HG02973 (cell line): ENCODE data around the gene SCAI.
"Not testable (repeated sequence)": the region's sequence is repeated elsewhere in the genome, so short reads cannot be mapped to it uniquely, and the experiment has no call there.

Experiments used
- ATAC-seq: cut with Tn5 transposase; IDR thresholded peaks from one replicate; pipeline ENCODE4 v1.9.1; 2021; ENCODE audit warnings: moderate library complexity; ENCODE audit not compliant: unreplicated experiment

The SCAI gene

GRCh38 chr9:125150349-125151245 is 7.3 kb upstream of the SCAI start:
- ATAC-seq: no peak

GRCh38 chr9:125147401-125147951 is 4.1 kb upstream of the SCAI start:
- no peak for ATAC-seq

- no peak for ATAC-seq
These were observed 2.9 kb upstream of the SCAI start for GRCh38 chr9:125146247-125146646.

- no peak for ATAC-seq
These were observed 2.1 kb upstream of the SCAI start for GRCh38 chr9:125145425-125145824.

- ATAC-seq: no peak
These were observed 560 bp downstream of the SCAI start for GRCh38 chr9:125142560-125143376.

GRCh38 chr9:125141751-125142150 is 1.6 kb downstream of the SCAI start:
- ATAC-seq: no peak

GRCh38 chr9:125141251-125141650 is 2.1 kb downstream of the SCAI start:
- no peak for ATAC-seq

- ATAC-seq: no peak
These were observed 2.8 kb downstream of the SCAI start for GRCh38 chr9:125140576-125140975.

GRCh38 chr9:125137200-125137599 is 6.1 kb downstream of the SCAI start:
- no peak for ATAC-seq

GRCh38 chr9:125134976-125135375 is 8.4 kb downstream of the SCAI start:
- no peak for ATAC-seq

- no peak for ATAC-seq
These were observed 9.7 kb downstream of the SCAI start for GRCh38 chr9:125133403-125134329.

- ATAC-seq: no peak
These were observed 11.6 kb downstream of the SCAI start for GRCh38 chr9:125131778-125132177.

GRCh38 chr9:125126019-125126746 is 17.1 kb downstream of the SCAI start:
- peak; percentile 91 for ATAC-seq

GRCh38 chr9:125125523-125125922 is 17.8 kb downstream of the SCAI start:
- ATAC-seq: no peak

GRCh38 chr9:125121146-125121545 is 22.2 kb downstream of the SCAI start:
- ATAC-seq: no peak

- no peak for ATAC-seq
These were observed 23.6 kb downstream of the SCAI start for GRCh38 chr9:125119643-125120286.

- ATAC-seq: not testable (repeated sequence)
These were observed 24.6 kb downstream of the SCAI start for GRCh38 chr9:125118696-125119095.

- ATAC-seq: not testable (repeated sequence)
These were observed 28.8 kb downstream of the SCAI start for GRCh38 chr9:125114503-125114902.

- ATAC-seq: no peak
These were observed 32.9 kb downstream of the SCAI start for GRCh38 chr9:125110464-125110863.
